HL-60 (cell line): ENCODE results near the gene KRT10.

ENCODE experiments used
- DNase-seq, 2 experiments: peaks; one replicate each; pipeline ENCODE4 v3.0.0-alpha.2; 2010 to 2020; ENCODE audit warnings: low read depth in 1 of 2, low spot score in 1 of 2
- H3K27ac ChIP-seq: fragments of 250-450 bp; sonication (Bioruptor Pico); replicated peaks from 2 replicates; pipeline ENCODE4 v1.5.1; 2020; ENCODE audit warnings: mild to moderate bottlenecking, moderate library complexity
- H3K27me3 ChIP-seq: fragments of 250-450 bp; sonication (Bioruptor Pico); 2 replicates; pipeline ENCODE4 v1.5.1; 2021; ENCODE audit warnings: mild to moderate bottlenecking, moderate library complexity; ENCODE audit not compliant: insufficient read depth, poor library complexity, severe bottlenecking
- H3K4me3 ChIP-seq: replicated peaks from 2 replicates; pipeline ENCODE4 v1.5.1; 2011; ENCODE audit warnings: mild to moderate bottlenecking, control low read depth, low read length; ENCODE audit not compliant: insufficient read depth
- CTCF ChIP-seq: IDR thresholded peaks from one replicate; pipeline ENCODE4 v1.5.1; 2011; ENCODE audit warnings: low read length, control low read depth, inconsistent platforms; ENCODE audit not compliant: insufficient read depth
- GABPA ChIP-seq: IDR thresholded peaks from 2 replicates; pipeline ENCODE4 v1.6.1; 2012; ENCODE audit warnings: low read depth
- POLR2AphosphoS5 ChIP-seq: IDR thresholded peaks from 2 replicates; pipeline ENCODE4 v1.6.1; 2012; ENCODE audit warnings: low read depth
- SPI1 ChIP-seq: IDR thresholded peaks from 2 replicates; pipeline ENCODE4 v1.6.1; 2012; ENCODE audit warnings: low read depth, mild to moderate bottlenecking, borderline replicate concordance
- long read RNA-seq: library from polyadenylated mRNA; unstranded; transcript quantifications from one replicate; pipeline ENCODE4 v2.0.0, GENCODE V29; 2020
- TF ChIP-seq, protein P1 (sequence below): IDR thresholded peaks from 2 replicates; pipeline ENCODE4 v1.6.1; 2012; ENCODE audit warnings: low read depth; ENCODE audit not compliant: insufficient replicate concordance

The KRT10 gene
- long read RNA-seq, partial matches to known transcripts = 1 of 1 reads
- long read RNA-seq, other reads (novel, unspliced or antisense) = 0 of 1 reads

- Histone ChIP-seq H3K27me3 (no peaks in the 10 kb centered on the region), H3K27ac (no peak within 1 kb of the TSS), H3K4me3 (no peak within 1 kb of the TSS)
- TF ChIP-seq, protein P1, sequence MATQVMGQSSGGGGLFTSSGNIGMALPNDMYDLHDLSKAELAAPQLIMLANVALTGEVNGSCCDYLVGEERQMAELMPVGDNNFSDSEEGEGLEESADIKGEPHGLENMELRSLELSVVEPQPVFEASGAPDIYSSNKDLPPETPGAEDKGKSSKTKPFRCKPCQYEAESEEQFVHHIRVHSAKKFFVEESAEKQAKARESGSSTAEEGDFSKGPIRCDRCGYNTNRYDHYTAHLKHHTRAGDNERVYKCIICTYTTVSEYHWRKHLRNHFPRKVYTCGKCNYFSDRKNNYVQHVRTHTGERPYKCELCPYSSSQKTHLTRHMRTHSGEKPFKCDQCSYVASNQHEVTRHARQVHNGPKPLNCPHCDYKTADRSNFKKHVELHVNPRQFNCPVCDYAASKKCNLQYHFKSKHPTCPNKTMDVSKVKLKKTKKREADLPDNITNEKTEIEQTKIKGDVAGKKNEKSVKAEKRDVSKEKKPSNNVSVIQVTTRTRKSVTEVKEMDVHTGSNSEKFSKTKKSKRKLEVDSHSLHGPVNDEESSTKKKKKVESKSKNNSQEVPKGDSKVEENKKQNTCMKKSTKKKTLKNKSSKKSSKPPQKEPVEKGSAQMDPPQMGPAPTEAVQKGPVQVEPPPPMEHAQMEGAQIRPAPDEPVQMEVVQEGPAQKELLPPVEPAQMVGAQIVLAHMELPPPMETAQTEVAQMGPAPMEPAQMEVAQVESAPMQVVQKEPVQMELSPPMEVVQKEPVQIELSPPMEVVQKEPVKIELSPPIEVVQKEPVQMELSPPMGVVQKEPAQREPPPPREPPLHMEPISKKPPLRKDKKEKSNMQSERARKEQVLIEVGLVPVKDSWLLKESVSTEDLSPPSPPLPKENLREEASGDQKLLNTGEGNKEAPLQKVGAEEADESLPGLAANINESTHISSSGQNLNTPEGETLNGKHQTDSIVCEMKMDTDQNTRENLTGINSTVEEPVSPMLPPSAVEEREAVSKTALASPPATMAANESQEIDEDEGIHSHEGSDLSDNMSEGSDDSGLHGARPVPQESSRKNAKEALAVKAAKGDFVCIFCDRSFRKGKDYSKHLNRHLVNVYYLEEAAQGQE = peak; percentile 75
- no peak for TF ChIP-seq POLR2AphosphoS5
- DNase-seq = no peak
Observed at GRCh38 chr17:40822132-40822812, at the start of gene KRT10. KRT10 (minus strand) TSS chr17:40822614; CDS start chr17:40822585, 29 bp downstream.

DNA sequence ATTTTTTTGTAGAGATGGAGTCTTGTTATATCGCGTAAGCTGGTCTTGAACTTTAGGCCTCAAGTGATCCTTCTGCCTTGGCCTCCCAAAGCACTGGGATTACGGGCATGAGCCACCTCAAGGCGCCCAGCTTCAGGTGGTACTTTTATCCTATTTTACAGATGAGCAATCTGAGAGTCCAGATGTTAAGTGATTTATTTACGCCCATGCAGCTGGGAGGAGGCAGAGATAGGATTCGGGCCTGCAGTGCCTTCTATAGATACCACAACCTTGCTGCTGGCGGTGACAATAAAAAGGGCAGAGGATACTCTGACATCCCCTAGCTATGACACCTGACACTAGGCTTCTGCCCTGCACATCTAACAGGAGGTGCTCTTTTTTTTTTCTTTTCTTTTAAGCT is 48.9 kb upstream of the KRT10 start:
- no peak for DNase-seq
- Histone ChIP-seq H3K27me3 (peaks cover 17% of the 10 kb centered on the region), H3K27ac (no peak overlapping the region), H3K4me3 (no peak overlapping the region)
- TF ChIP-seq GABPA (no peak), CTCF (no peak), POLR2AphosphoS5 (no peak), SPI1 (no peak)
- TF ChIP-seq, protein P1 = no peak

GRCh38 chr17:40870136-40870535 is 47.7 kb upstream of the KRT10 start:
- peaks cover 17% of the 10 kb centered on the region for H3K27me3 ChIP-seq
- H3K4me3 ChIP-seq = no peak overlapping the region
- TF ChIP-seq, protein P1 = no peak
- no peak for TF ChIP-seq SPI1
- no peak for TF ChIP-seq POLR2AphosphoS5
- H3K27ac ChIP-seq = no peak overlapping the region
- no peak for DNase-seq

DNA sequence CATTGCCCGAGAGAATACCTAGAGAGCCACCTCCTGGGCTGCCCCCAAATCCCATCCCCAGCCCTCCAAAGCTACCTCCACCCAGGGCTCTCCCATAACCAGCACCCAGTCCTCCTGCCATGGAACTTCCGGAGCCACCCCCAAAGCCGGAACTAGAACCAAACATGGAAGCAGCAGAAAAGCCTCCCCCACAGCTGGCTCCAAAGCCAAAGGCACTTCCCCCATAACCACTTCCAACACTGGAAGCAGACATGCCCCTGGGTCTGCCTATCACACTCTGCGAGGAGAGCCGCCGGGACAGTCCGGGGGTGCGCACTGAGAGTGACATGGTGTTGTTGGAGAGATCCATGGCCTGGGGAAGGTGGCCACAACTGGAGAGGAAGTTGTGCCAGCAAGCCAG is 44.4 kb upstream of the KRT10 start, which contains the start of gene KRT12:
TSS of gene KRT12 (minus strand) at position 386 of the 400 bp plus-strand sequence. CDS start at position 349, 37 bp downstream.
- DNase-seq = no peak
- no peak within 1 kb of the TSS for H3K27ac ChIP-seq
- no peak within 1 kb of the TSS for H3K4me3 ChIP-seq
- peaks cover 10% of the 10 kb centered on the region for H3K27me3 ChIP-seq
- TF ChIP-seq CTCF (no peak), GABPA (no peak), SPI1 (no peak), POLR2AphosphoS5 (no peak)
- TF ChIP-seq, protein P1 = no peak
